ENCODE results near the gene CSK.

- TF ChIP-seq CTCF (IDR thresholded peaks at IDR 0.05) = no peak
- no peak for TF ChIP-seq POLR2A (IDR thresholded peaks at IDR 0.05)
- TF ChIP-seq EP300 (IDR thresholded peaks at IDR 0.05) = no peak
Measured at GRCh38 chr15:74809242-74809641, 27.4 kb downstream of the CSK start.
